Thymus (tissue), 11 donors: ENCODE results near the gene PRM3. TPM values are rescaled to one million over a fixed set of nuclear protein-coding genes. Genes with fewer than 3 reads are reported as not detected.
A peak's percentile ranks its signal among the peaks of the same experiment; 100 is the strongest.
"Not testable (repeated sequence)": the region's sequence is repeated elsewhere in the genome, so short reads cannot be mapped to it uniquely, and the experiment has no call there.

Experiments
- DNase-seq, 9 donors: peaks; one replicate each; pipeline ENCODE4 v3.0.0-alpha.2; 2013; ENCODE audit warnings: low spot score in 9 of 9, low read depth in 6 of 9, missing footprints in 1 of 9
- H3K27ac ChIP-seq, 2 donors: one replicate each; pipeline ENCODE4 v1.5.1; 2013; ENCODE audit warnings: control low read depth in 1 of 2, low read depth in 1 of 2, low read length in 1 of 2, mild to moderate bottlenecking in 1 of 2, moderate library complexity in 1 of 2
- H3K27me3 ChIP-seq, 2 donors: one replicate each; pipeline ENCODE4 v1.5.1; 2013; ENCODE audit warnings: low read length in 1 of 2; ENCODE audit not compliant: control insufficient read depth in 2 of 2, insufficient read depth in 1 of 2
- H3K36me3 ChIP-seq, 2 donors: one replicate each; pipeline ENCODE4 v1.5.1; 2013; ENCODE audit warnings: low read length in 1 of 2, mild to moderate bottlenecking in 1 of 2, moderate library complexity in 1 of 2; ENCODE audit not compliant: control insufficient read depth in 2 of 2, insufficient read depth in 2 of 2
- H3K4me1 ChIP-seq, 2 donors: one replicate each; pipeline ENCODE4 v1.5.1; 2013; ENCODE audit warnings: low read length in 2 of 2; ENCODE audit not compliant: control insufficient read depth in 2 of 2, insufficient read depth in 2 of 2
- H3K4me3 ChIP-seq, 2 donors: one replicate each; pipeline ENCODE4 v1.5.1; 2013; ENCODE audit warnings: low read length in 2 of 2, control low read depth in 1 of 2, mild to moderate bottlenecking in 1 of 2
- H3K9me3 ChIP-seq, 2 donors: one replicate each; pipeline ENCODE4 v1.5.1; 2013; ENCODE audit warnings: low read length in 1 of 2, mild to moderate bottlenecking in 1 of 2; ENCODE audit not compliant: control insufficient read depth in 2 of 2, insufficient read depth in 1 of 2
- WGBS: extraction: QIAGEN DNeasy Blood & Tissue Kit; methylation state at CpG from one replicate; pipeline ENCODE4 v1.1.7; 2013; 5-methylcytosine and 5-hydroxymethylcytosine counted together
- polyA plus RNA-seq: library from polyadenylated mRNA; stranded (reverse); fragments of 200-250 nt; gene quantifications from one replicate; pipeline ENCODE4 v1.2.3, GENCODE V29; 2013
- total RNA-seq: library from RNA; stranded (reverse); fragments of 120-200 nt; gene quantifications from one replicate; pipeline ENCODE4 v1.2.4, GENCODE V29; 2013
- donor health status: healthy.

PRM3 gene
- total and polyA plus RNA-seq, 2 donors, result not detected

DNA sequence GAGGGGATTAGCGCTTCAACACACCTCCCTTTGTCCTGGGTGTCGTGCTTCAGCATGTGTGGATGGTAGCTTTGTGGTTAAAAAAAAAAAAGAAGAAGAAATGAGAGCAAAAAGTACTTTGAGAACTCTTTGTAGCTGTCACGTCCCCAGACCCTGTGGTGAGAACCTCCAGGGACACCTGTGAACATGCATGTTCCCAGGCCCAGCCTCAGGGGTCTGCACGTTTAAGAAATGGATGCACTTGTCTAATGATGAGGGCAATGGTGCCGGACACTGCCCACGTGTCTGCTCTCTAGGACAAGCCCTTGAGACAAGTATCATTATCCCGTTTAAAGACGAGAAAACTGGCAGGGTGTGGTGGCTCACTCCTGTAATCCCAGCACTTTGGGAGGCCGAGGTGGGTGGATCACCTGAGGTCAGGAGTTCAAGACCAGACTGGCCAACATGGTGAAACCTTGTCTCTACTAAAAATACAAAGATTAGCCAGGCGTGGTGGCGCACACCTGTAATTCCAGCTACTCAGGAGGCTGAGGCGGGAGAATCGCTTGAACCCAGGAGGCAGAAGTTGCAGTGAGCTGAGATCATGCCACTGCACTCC lies 25.6 kb upstream of the PRM3 start:
- not testable (repeated sequence) for H3K27me3 ChIP-seq
- 59% methylated on average over 13 of the region's 13 CpGs for WGBS
- peaks cover 57 to 89% of the 10 kb centered on the region in 2 donors for H3K4me1 ChIP-seq

DNA sequence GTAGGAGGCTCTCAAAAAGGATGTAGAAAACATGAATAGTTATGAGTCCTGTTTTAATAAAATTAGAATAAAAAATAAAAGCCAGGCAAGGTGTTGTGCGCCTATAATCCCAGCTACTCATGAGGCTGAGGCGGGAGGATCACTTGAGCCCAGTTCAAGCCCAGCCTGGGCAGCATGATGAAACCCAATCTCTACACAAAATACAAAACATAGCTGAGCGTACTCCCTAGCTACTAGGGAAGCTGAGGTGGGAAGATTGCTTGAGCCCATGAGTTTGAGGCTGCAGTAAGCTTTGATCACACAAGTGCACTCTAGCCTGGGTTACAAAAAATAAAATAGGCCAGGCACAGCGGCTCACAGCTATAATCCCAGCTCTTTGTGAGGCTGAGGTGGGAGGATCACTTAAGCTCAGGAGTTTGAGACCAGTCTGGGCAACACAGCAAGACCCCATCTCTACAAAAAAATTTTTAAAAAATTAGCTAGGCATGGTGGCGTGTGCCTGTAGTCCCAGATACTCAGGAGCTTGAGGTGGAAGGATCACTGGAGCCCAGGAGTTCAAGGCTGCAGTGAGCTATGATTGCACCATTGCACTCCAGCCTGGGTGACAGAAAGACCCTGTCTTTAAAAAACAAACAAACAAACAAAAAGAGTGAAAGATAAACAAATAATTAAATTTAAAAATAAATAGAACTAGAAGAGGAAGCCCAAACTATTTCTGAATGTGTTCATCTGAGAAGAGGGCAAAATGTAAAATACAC lies 24.9 kb upstream of the PRM3 start:
- Histone ChIP-seq H3K36me3 (no peaks in the 10 kb centered on the region), H3K4me3 (peak overlapping the region; percentile 5 to 21), H3K27ac (peak overlapping the region; percentile 89 to 96), H3K4me1 (peaks cover 61 to 92% of the 10 kb centered on the region in 2 donors), H3K27me3 (no peaks in the 10 kb centered on the region), H3K9me3 (peaks cover 0 to 4% of the 10 kb centered on the region in 2 donors)
- 67% methylated on average over 5 of the region's 5 CpGs for WGBS
- DNase-seq, result peak in 1 of 9 donors; percentile 62

More for the DNA sequence above, 25.6 kb upstream of the PRM3 start:
- not testable (repeated sequence) for H3K36me3 ChIP-seq, H3K9me3 ChIP-seq
- peak overlapping the region; percentile 55 to 96 for H3K27ac ChIP-seq
- peak in 5 of 9 donors; percentile 55 to 88 (median 64) for DNase-seq
- H3K4me3 ChIP-seq, result peak overlapping the region in 1 of 2 donors; percentile 5

DNA sequence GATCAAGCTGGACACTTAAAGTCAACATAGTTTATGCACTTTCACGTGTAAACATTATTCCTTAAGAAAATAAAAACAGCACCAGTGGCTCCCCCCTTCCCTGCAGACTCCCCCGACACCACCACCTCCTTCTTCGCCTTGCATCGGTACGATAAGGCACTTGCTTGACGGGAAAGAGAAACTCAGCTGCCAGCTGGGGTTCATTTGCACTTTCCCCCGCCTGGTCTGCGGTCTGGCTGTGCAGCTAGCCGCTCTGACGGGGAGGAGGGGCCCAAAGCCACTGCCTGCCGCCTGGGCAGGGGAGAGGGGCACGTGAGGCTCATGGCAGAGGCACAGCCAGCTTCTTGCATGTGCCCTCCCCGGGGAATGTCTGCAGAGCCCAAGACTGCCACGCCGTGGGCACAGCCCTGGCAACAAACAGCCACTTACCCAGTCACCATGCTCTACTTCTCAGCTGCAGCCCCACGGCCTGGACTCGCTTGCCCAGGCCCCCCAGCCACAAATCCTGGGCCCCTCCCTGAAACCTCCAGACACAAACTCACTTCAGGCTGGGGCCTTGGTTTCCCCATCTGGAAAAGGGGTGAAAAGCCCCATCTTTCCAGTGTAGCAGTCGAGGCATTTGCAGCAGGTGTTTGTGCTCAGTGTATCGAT lies 24.2 kb upstream of the PRM3 start:
- peak overlapping the region; percentile 14 to 21 for H3K4me3 ChIP-seq
- H3K4me1 ChIP-seq, result peaks cover 62 to 93% of the 10 kb centered on the region in 2 donors
- H3K36me3 ChIP-seq, result no peaks in the 10 kb centered on the region
- peak; percentile 60 to 92 (median 72) for DNase-seq
- peaks cover 0 to 4% of the 10 kb centered on the region in 2 donors for H3K9me3 ChIP-seq
- H3K27ac ChIP-seq, result peak overlapping the region; percentile 89 to 96
- no peaks in the 10 kb centered on the region for H3K27me3 ChIP-seq
- 2% methylated on average over 19 of the region's 19 CpGs for WGBS

DNA sequence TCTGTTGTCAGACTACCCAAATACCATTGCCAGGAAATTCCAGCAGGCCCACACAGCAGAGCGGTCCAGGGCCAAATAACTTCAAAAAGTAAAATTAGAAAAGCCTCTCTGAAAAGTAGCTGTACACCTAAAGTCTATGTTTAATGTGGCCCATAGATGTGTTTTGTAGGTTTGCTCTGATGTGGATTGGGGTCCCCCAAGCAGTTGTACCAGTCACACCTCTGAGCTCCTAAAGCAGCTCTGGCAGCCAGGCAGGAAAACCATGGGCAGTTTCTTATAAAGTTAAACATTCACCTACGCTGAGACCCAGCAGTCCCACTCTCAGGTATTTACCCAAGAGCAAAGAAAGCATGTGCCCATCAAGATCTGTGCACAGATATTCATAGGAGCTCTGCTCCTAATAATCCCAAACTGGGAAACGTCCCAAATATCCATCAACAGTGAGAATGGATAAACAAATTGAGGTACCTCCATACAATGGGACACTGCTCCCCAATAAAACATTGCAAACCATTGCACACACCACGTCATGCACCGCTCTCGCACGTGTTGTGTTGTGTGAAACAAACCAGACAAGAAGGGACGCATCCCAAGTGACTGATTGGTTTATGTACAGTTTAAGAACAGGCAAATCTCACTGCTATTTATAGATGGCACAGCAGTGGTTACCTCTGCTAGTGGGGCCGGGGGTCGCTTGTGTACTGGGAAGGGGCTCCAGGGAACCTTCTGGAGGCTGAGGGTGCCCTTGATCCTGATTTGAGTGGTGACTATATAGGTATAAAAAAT lies 23.5 kb upstream of the PRM3 start:
- peak overlapping the region; percentile 89 to 96 for H3K27ac ChIP-seq
- 27% methylated on average over 10 of the region's 10 CpGs for WGBS
- peak overlapping the region in 1 of 2 donors; percentile 21 for H3K4me3 ChIP-seq

DNA sequence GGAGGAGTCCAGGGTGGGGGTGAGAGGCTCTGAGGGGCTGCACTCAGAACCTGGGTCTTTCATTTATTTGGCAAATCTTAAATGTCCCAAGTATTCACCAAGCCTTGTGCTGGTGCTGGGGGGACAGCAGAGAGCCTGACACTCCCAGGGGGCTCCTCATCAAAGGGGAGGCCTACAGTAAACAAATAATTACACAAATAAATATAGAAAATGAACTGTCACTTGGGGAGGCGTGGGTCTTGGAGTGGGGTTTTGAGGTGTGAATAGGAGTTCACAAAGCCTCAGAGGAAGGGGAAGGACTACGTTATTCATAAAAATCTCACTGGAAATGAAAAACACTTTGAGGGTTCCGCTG lies 22.9 kb upstream of the PRM3 start:
- H3K36me3 ChIP-seq, result no peaks in the 10 kb centered on the region
- no peak overlapping the region for H3K4me3 ChIP-seq
- H3K9me3 ChIP-seq, result peaks cover 0 to 4% of the 10 kb centered on the region in 2 donors
- no peak for DNase-seq
- peak overlapping the region; percentile 10 to 96 for H3K27ac ChIP-seq
- no peaks in the 10 kb centered on the region for H3K27me3 ChIP-seq
- 90% methylated on average over 3 of the region's 3 CpGs for WGBS
- H3K4me1 ChIP-seq, result peaks cover 58 to 89% of the 10 kb centered on the region in 2 donors

More for the DNA sequence above, 23.5 kb upstream of the PRM3 start:
- Histone ChIP-seq H3K27me3 (no peaks in the 10 kb centered on the region), H3K9me3 (peaks cover 0 to 4% of the 10 kb centered on the region in 2 donors), H3K36me3 (no peaks in the 10 kb centered on the region), H3K4me1 (peaks cover 62 to 94% of the 10 kb centered on the region in 2 donors)
- DNase-seq, result peak in 2 of 9 donors; percentile 46 to 76

DNA sequence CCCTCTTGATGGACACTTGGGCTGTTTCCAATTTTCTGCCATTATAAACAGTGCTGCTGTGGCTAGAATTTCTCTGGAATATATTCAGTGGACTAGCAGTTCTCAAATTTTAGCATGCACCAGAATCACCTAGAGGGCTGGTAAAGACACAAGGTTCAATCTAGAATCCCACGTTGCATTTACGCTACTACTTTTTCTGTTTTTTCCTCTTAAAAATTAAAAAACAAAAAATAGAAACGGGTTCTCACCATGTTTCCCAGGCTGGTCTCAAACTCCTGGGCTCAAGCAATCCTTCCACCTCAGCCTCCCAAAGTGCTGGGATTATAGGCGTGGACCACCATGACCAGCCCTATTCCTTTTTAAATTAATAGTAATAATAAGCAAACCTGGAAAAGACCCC lies 22.2 kb upstream of the PRM3 start:
- H3K27me3 ChIP-seq, result no peaks in the 10 kb centered on the region
- H3K27ac ChIP-seq, result no peak overlapping the region
- over 99% methylated on average over 4 of the region's 4 CpGs for WGBS
- no peak overlapping the region for H3K4me3 ChIP-seq
- peaks cover 57 to 84% of the 10 kb centered on the region in 2 donors for H3K4me1 ChIP-seq
- H3K9me3 ChIP-seq, result peaks cover 0 to 4% of the 10 kb centered on the region in 2 donors
- H3K36me3 ChIP-seq, result no peaks in the 10 kb centered on the region
- DNase-seq, result no peak

DNA sequence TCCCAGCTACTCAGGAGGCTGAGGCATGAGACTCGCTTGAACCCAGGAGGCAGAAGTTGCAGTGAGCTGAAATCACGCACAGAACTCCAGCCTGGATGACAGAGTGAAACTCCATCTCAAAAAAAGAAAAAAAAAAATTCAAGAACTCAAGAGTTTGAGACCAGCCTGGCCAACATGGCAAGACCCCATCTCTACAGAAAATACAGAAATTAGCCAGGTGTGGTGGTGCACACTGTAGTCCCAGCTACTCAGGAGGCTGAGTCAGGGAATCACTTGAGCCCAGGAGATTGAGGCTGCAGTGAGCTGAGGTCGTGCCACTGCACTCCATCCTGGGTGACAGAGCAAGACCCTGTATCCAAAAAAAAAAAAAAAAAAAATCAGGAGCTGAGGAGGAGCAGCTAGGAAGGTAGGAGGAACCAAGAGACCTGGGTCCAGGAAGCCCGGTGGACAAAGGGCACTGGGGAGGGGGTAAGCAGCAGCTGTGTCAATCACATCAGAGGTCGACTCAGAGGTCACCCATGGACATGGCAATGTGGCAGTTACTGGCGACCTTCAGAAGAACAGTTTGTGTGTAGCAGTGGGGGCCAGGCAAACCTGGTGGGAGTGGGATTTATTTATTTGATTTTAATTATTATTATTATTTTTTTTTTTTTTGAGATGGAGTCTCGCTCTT lies 18.8 kb upstream of the PRM3 start:
- H3K27ac ChIP-seq, result no peak overlapping the region
- peaks cover 35 to 49% of the 10 kb centered on the region in 2 donors for H3K4me1 ChIP-seq
- H3K27me3 ChIP-seq, result no peaks in the 10 kb centered on the region
- no peaks in the 10 kb centered on the region for H3K36me3 ChIP-seq
- no peaks in the 10 kb centered on the region for H3K9me3 ChIP-seq
- DNase-seq, result no peak
- no peak overlapping the region for H3K4me3 ChIP-seq
- WGBS, result 99% methylated on average over 7 of the region's 7 CpGs

DNA sequence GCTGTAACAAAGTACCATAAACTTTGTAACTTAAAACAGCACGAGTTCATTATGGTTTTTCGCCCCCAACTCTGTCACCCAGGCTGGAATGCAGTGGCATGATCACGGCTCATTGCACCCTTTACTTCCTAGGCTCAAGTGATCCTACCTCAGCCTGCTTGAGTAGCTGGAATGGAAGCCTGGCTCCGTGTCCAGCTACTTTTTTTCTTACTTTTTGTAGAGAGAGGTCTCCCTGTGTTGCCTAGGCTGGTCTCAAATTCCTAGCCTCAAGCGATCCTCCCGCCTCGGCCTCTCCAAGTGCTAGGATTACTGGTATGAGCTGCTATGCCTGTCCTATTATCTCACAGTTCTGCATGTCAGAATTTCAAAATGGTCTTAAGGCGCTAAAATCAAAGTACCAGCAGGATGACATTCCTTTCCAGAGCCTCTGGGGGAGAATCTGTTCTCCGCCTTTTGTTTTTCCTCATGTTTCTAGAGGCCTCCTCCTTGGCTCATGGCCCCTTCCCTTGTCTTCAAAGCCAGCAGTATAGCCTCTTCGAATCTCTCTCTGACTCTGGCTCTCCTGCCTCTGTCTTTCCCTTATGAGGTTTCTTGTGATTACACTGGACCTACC lies 17.8 kb upstream of the PRM3 start:
- no peak for DNase-seq
- H3K36me3 ChIP-seq, result no peaks in the 10 kb centered on the region
- 97% methylated on average over 10 of the region's 10 CpGs for WGBS

More for the DNA sequence above, 17.8 kb upstream of the PRM3 start:
- Histone ChIP-seq H3K4me3 (no peak overlapping the region), H3K27me3 (no peaks in the 10 kb centered on the region), H3K27ac (no peak overlapping the region), H3K4me1 (peaks cover 25 to 39% of the 10 kb centered on the region in 2 donors), H3K9me3 (no peaks in the 10 kb centered on the region)
